B cell (primary cell): ENCODE data around the gene PLEKHA5. TPM values are rescaled to one million over a fixed set of nuclear protein-coding genes. Genes with fewer than 3 reads are reported as not detected.

Experiments
- ATAC-seq: fragments of 200-7000 bp; cut with Tn5 transposase; one replicate; pipeline ENCODE4 v1.10.0; 2021; ENCODE audit warnings: low read depth, mild to moderate bottlenecking, moderate number of reproducible peaks, moderate library complexity
- CTCF ChIA-PET: fragments of 350-600 bp; sonication (Branson Sonifier 250); formaldehyde crosslinking; loops from one replicate; lab custom pipeline; 2021; ENCODE audit warnings: antibody characterized with exemption, inconsistent platforms; lab: Charles Lee
- POLR2A ChIA-PET: fragments of 350-600 bp; sonication (Branson Sonifier 250); formaldehyde crosslinking; loops from one replicate; lab custom pipeline; 2021; ENCODE audit warnings: antibody characterized with exemption; lab: Charles Lee
- DNase-seq: peaks from one replicate; pipeline ENCODE4 v3.0.0; 2013
- H2AFZ ChIP-seq: 2 replicates; pipeline ENCODE4 v1.6.1; 2012; ENCODE audit warnings: mild to moderate bottlenecking, low read depth, low read length; ENCODE audit not compliant: insufficient read depth, poor library complexity, severe bottlenecking
- H3K27ac ChIP-seq, 2 donors: 1 replicate in 1 of 2; 2 replicates in 1 of 2; pipeline ENCODE4 v1.5.1; 2012 to 2013; ENCODE audit warnings: low read length in 2 of 2, mild to moderate bottlenecking in 2 of 2, moderate library complexity in 1 of 2
- H3K27me3 ChIP-seq, 4 experiments: fragments of 200-600 bp in 1 of 4; sonication (generic) in 1 of 4; replicated peaks in 1 of 4; 1 replicate in 2 of 4; 2 replicates in 2 of 4; pipeline versions ENCODE4 v1.6.1 to v1.7.0; 2013 to 2016; ENCODE audit warnings: low read length in 3 of 4, mild to moderate bottlenecking in 2 of 4, mixed read lengths in 1 of 4, moderate library complexity in 1 of 4; ENCODE audit not compliant: insufficient read depth in 4 of 4, control insufficient read depth in 3 of 4; ENCODE audit errors: control extremely low read depth in 1 of 4
- H3K36me3 ChIP-seq, 2 experiments: replicated peaks in 1 of 2; 1 replicate in 1 of 2; 2 replicates in 1 of 2; pipeline versions ENCODE4 v1.6.1 to v1.7.1; 2013; ENCODE audit warnings: low read length in 1 of 2; ENCODE audit not compliant: insufficient read depth in 2 of 2, control insufficient read depth in 1 of 2; ENCODE audit errors: control extremely low read depth in 1 of 2, extremely low read depth in 1 of 2
- H3K4me1 ChIP-seq, 2 donors: fragments of 200-600 bp in 1 of 2; sonication (generic) in 1 of 2; 1 replicate in 1 of 2; 2 replicates in 1 of 2; pipeline versions ENCODE4 v1.5.1 to v1.6.1; 2013 to 2017; ENCODE audit warnings: low read length in 2 of 2; ENCODE audit not compliant: control insufficient read depth in 2 of 2, insufficient read depth in 2 of 2
- H3K4me2 ChIP-seq: replicated peaks from 2 replicates; pipeline ENCODE3; 2012; ENCODE audit warnings: mild to moderate bottlenecking, low read depth, low read length; ENCODE audit not compliant: poor library complexity, severe bottlenecking
- H3K4me3 ChIP-seq, 5 experiments: fragments of 200-600 bp in 1 of 5; sonication (generic) in 1 of 5; 1 replicate in 3 of 5; 2 replicates in 2 of 5; pipeline versions ENCODE4 v1.5.1 to v1.7.0; 2011 to 2016; ENCODE audit warnings: low read length in 4 of 5, mild to moderate bottlenecking in 4 of 5, low read depth in 2 of 5, control low read depth in 1 of 5, moderate library complexity in 1 of 5; ENCODE audit not compliant: insufficient read depth in 1 of 5; ENCODE audit errors: control extremely low read depth in 1 of 5, extremely low read depth in 1 of 5
- H3K79me2 ChIP-seq: fragments of 200-600 bp; sonication (generic); one replicate; pipeline ENCODE4 v1.6.0; 2016; ENCODE audit warnings: low read length; ENCODE audit not compliant: control insufficient read depth, insufficient read depth
- H3K9ac ChIP-seq: fragments of 200-600 bp; sonication (generic); 2 replicates; pipeline ENCODE4 v1.6.1; 2017; ENCODE audit warnings: mild to moderate bottlenecking, low read length, moderate library complexity
- H3K9me3 ChIP-seq, 3 donors: one replicate each; pipeline versions ENCODE4 v1.6.1 to v1.7.1; 2013; ENCODE audit warnings: low read length in 2 of 3; ENCODE audit not compliant: control insufficient read depth in 2 of 3, insufficient read depth in 1 of 3; ENCODE audit errors: control extremely low read depth in 1 of 3
- H4K20me1 ChIP-seq: 2 replicates; pipeline ENCODE4 v1.6.0; 2012; ENCODE audit warnings: mild to moderate bottlenecking, low read length; ENCODE audit not compliant: insufficient read depth, control insufficient read depth, poor library complexity, severe bottlenecking
- H3K27ac Mint-ChIP-seq: one replicate; pipeline ENCODE4 v1.8.0; 2021; ENCODE audit warnings: mixed read lengths
- H3K27me3 Mint-ChIP-seq: one replicate; pipeline ENCODE4 v1.8.0; 2021; ENCODE audit warnings: mixed read lengths
- H3K4me1 Mint-ChIP-seq: one replicate; pipeline ENCODE4 v1.8.0; 2021; ENCODE audit warnings: mixed read lengths
- H3K4me3 Mint-ChIP-seq: one replicate; pipeline ENCODE4 v1.8.0; 2021; ENCODE audit warnings: mixed read lengths
- H3K9me3 Mint-ChIP-seq: one replicate; pipeline ENCODE4 v1.8.0; 2022; ENCODE audit warnings: mixed read lengths; ENCODE audit not compliant: insufficient read depth
- EZH2 ChIP-seq: IDR thresholded peaks from 2 replicates; pipeline ENCODE4 v1.6.1; 2012; ENCODE audit warnings: borderline replicate concordance, low read depth, mild to moderate bottlenecking, moderate library complexity, low read length; ENCODE audit not compliant: insufficient read depth, poor library complexity, severe bottlenecking
- WGBS: methylation state at CpG from one replicate; pipeline ENCODE4 v1.1.5; 2013; ENCODE audit warnings: missing lambda C conversion rate; ENCODE audit not compliant: insufficient coverage; 5-methylcytosine and 5-hydroxymethylcytosine counted together
- intact Hi-C: fragments of 100-400 bp; cut with micrococcal nuclease; formaldehyde crosslinking; loops from one replicate; pipeline ENCODE4 v1.10.0; 2022
- polyA plus RNA-seq: library from polyadenylated mRNA; depleted of rRNA; stranded (reverse); fragments of >200 nt; gene quantifications from 2 replicates; pipeline ENCODE4 v1.2.3, GENCODE V29; 2012
- total RNA-seq, 2 donors: library from RNA; stranded (reverse); fragments of 120-200 nt in 1 of 2; gene quantifications; 1 replicate in 1 of 2; 2 replicates in 1 of 2; pipeline versions ENCODE4 v1.2.3 to v1.2.4, GENCODE V29; 2013 to 2022
- TF ChIP-seq, protein P1 (sequence below): fragments of 200-600 bp; IDR thresholded peaks from one replicate; pipeline ENCODE4 v1.8.0; 2022; ENCODE audit warnings: antibody characterized with exemption, mild to moderate bottlenecking

Gene PLEKHA5
- total and polyA plus RNA-seq, 2 donors (not counting 1 experiment from before 2014, with no cell fraction given) = 0.03 to 0.22 TPM

DNA sequence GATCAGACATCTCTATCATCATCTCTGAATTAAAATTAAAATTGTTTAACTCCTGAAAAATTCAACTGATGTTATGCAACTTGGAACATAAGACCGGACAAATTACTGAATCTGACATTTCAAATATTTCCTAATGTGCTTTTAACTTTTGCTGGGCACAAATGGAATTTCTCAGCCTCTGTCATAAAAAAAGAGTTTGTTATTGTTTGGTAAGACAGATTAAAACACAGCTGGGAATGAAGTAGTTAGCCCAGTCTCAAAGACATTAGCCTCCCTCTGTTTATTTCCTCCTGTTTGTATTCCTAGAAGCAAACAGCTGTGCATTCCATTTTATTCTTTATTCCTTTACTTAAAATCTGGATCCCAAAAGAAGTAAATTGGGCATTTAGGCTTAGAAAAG, 29.4 kb downstream of the PLEKHA5 start:
- Mint-ChIP-seq H3K9me3 (no peaks in the 10 kb centered on the region), H3K27ac (no peak overlapping the region), H3K4me1 (no peaks in the 10 kb centered on the region), H3K4me3 (no peak overlapping the region), H3K27me3 (no peaks in the 10 kb centered on the region)
- no peak overlapping the region for H3K9ac ChIP-seq
- H3K36me3 ChIP-seq = no peaks in the 10 kb centered on the region
- no peaks in the 10 kb centered on the region for H3K27me3 ChIP-seq
- TF ChIP-seq, protein P1, sequence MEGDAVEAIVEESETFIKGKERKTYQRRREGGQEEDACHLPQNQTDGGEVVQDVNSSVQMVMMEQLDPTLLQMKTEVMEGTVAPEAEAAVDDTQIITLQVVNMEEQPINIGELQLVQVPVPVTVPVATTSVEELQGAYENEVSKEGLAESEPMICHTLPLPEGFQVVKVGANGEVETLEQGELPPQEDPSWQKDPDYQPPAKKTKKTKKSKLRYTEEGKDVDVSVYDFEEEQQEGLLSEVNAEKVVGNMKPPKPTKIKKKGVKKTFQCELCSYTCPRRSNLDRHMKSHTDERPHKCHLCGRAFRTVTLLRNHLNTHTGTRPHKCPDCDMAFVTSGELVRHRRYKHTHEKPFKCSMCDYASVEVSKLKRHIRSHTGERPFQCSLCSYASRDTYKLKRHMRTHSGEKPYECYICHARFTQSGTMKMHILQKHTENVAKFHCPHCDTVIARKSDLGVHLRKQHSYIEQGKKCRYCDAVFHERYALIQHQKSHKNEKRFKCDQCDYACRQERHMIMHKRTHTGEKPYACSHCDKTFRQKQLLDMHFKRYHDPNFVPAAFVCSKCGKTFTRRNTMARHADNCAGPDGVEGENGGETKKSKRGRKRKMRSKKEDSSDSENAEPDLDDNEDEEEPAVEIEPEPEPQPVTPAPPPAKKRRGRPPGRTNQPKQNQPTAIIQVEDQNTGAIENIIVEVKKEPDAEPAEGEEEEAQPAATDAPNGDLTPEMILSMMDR = no peak
- no peak for TF ChIP-seq EZH2
- H3K27ac ChIP-seq = no peak overlapping the region
- H4K20me1 ChIP-seq = no peaks in the 10 kb centered on the region
- no peak for DNase-seq
- intact Hi-C loops = no loop called here
- H3K9me3 ChIP-seq = no peaks in the 10 kb centered on the region
- H2AFZ ChIP-seq = no peak overlapping the region
- CTCF ChIA-PET = no interaction called here
- no CpG with 5 or more reads among the region's 1 CpG for WGBS
- no peaks in the 10 kb centered on the region for H3K4me1 ChIP-seq
- H3K4me3 ChIP-seq = no peak overlapping the region
- POLR2A ChIA-PET = no interaction called here
- no peak for ATAC-seq
- H3K4me2 ChIP-seq = no peak overlapping the region
- H3K79me2 ChIP-seq = no peaks in the 10 kb centered on the region

DNA sequence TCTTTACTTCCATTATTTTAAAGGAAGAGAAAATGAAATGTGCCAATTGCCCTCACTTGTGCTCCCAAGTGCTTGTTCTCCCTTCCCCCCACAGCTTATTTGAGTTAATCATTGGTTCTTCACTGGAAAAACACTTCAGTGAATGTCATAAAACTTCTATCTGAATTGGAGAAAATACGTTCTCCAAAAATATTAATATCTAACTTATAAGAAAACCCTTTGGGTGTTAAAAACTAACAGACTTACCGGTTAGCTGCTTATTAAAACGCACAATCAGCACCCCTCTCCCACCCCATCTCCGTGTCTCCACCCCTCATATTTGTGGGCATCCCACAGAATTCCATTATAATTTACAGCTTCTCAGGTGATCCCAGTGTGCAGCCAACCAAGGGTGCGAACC, 31.7 kb downstream of the PLEKHA5 start:
- intact Hi-C loops = no loop called here
- Histone ChIP-seq H3K4me2 (no peak overlapping the region), H3K27me3 (no peaks in the 10 kb centered on the region), H3K4me3 (no peak overlapping the region), H3K9ac (no peak overlapping the region), H3K79me2 (no peaks in the 10 kb centered on the region), H3K27ac (no peak overlapping the region), H2AFZ (no peak overlapping the region), H3K36me3 (no peaks in the 10 kb centered on the region), H3K4me1 (no peaks in the 10 kb centered on the region), H4K20me1 (no peaks in the 10 kb centered on the region), H3K9me3 (no peaks in the 10 kb centered on the region)
- WGBS = 100% methylated on average over 3 of the region's 5 CpGs
- CTCF ChIA-PET = no interaction called here
- no peak for TF ChIP-seq EZH2
- TF ChIP-seq, protein P1 = no peak
- Mint-ChIP-seq H3K4me1 (no peaks in the 10 kb centered on the region), H3K27me3 (no peaks in the 10 kb centered on the region), H3K9me3 (no peaks in the 10 kb centered on the region), H3K4me3 (no peak overlapping the region), H3K27ac (no peak overlapping the region)
- POLR2A ChIA-PET = no interaction called here
- ATAC-seq (no peak), DNase-seq (no peak)
